K562 (cell line): ENCODE measurements around the gene CCDC97. TPM values are rescaled to one million over a fixed set of nuclear protein-coding genes. Genes with fewer than 3 reads are reported as not detected.

ENCODE experiments used
- ATAC-seq: fragments of 200-7000 bp; cut with Tn5 transposase; 3 replicates; pipeline ENCODE4 v1.9.1; 2020; ENCODE audit warnings: moderate library complexity
- BruUV-seq: library from RNA; stranded (reverse); fragments of 400-500 nt; replicated peaks from 2 replicates; lab custom pipeline; 2021; lab: Mats Ljungman, UMichigan
- CTCF ChIA-PET: fragments of 300-600 bp; formaldehyde crosslinking; extraction: SDS; loops from one replicate; lab custom pipeline; 2021; ENCODE audit warnings: low intra/inter-chr PET ratio; lab: Yijun Ruan, JAX
- POLR2A ChIA-PET: fragments of 300-600, 350-650 bp; sonication (Branson Sonifier 250); formaldehyde crosslinking; extraction: SDS; loops from one replicate; lab custom pipeline; 2021; ENCODE audit warnings: antibody characterized with exemption, inconsistent platforms; lab: Yijun Ruan, JAX
- DNase-seq, 4 experiments: peaks; one replicate each; pipeline versions ENCODE4 v3.0.0 to v3.0.0-alpha.2; 2011 to 2018; ENCODE audit warnings: low spot score in 3 of 4, mixed read lengths in 3 of 4; ENCODE audit errors: extremely low read depth in 1 of 4
- FAIRE-seq: peaks from 2 replicates; lab custom pipeline; 2011; peaks lifted over from hg19 to GRCh38; lab: Jason Lieb, UNC
- H2AFZ ChIP-seq: 2 replicates; pipeline ENCODE4 v1.6.0; 2011; ENCODE audit warnings: low read depth, low read length, control low read depth, inconsistent platforms
- H3K27ac ChIP-seq: fragments of 200-600 bp; 3 replicates; pipeline ENCODE4 v1.8.0; 2011; ENCODE audit warnings: low read depth, mild to moderate bottlenecking, control low read depth, inconsistent platforms, low read length, moderate library complexity, mixed read lengths; ENCODE audit errors: extremely low read depth
- H3K27me3 ChIP-seq, 2 experiments: fragments of 300-600 bp in 1 of 2; 2 replicates in 1 of 2; 3 replicates in 1 of 2; pipeline versions ENCODE4 v1.6.0 to v1.8.0; 2011; ENCODE audit warnings: inconsistent platforms in 2 of 2, low read length in 2 of 2, mild to moderate bottlenecking in 1 of 2, mixed read lengths in 1 of 2, moderate library complexity in 1 of 2; ENCODE audit not compliant: control insufficient read depth in 2 of 2, insufficient read depth in 2 of 2
- H3K36me3 ChIP-seq: fragments of 300-600 bp; 3 replicates; pipeline ENCODE4 v1.8.0; 2011; ENCODE audit warnings: mild to moderate bottlenecking, low read length, inconsistent platforms; ENCODE audit not compliant: control insufficient read depth, insufficient read depth
- H3K4me1 ChIP-seq, 2 experiments: fragments of 200-600 bp in 1 of 2; replicated peaks in 1 of 2; 2 replicates in 1 of 2; 3 replicates in 1 of 2; pipeline versions ENCODE4 v1.5.1 to v1.8.0; 2011; ENCODE audit warnings: inconsistent platforms in 2 of 2, low read length in 2 of 2, mild to moderate bottlenecking in 1 of 2, mixed read lengths in 1 of 2, moderate library complexity in 1 of 2; ENCODE audit not compliant: control insufficient read depth in 2 of 2, insufficient read depth in 2 of 2
- H3K4me2 ChIP-seq: 2 replicates; pipeline ENCODE4 v1.6.1; 2011; ENCODE audit warnings: low read length, control low read depth, inconsistent platforms, mixed read lengths; ENCODE audit not compliant: insufficient read depth
- H3K4me3 ChIP-seq: fragments of 200-600 bp; sonication (generic), shearing (Covaris generic); 2 replicates; pipeline ENCODE4 v1.5.1; 2016; ENCODE audit warnings: control low read depth, inconsistent platforms
- H3K79me2 ChIP-seq: fragments of 200-600 bp; 3 replicates; pipeline ENCODE4 v1.8.0; 2011; ENCODE audit warnings: low read length, inconsistent platforms; ENCODE audit not compliant: control insufficient read depth, insufficient read depth
- H3K9ac ChIP-seq, 2 experiments: 2 replicates each; pipeline versions ENCODE4 v1.6.0 to v1.6.1; 2011; ENCODE audit warnings: low read depth in 2 of 2, low read length in 2 of 2, control low read depth in 1 of 2, inconsistent platforms in 1 of 2, mild to moderate bottlenecking in 1 of 2, mixed read lengths in 1 of 2; ENCODE audit not compliant: insufficient read depth in 1 of 2
- H3K9me1 ChIP-seq: one replicate; pipeline ENCODE4 v1.6.0; 2011; ENCODE audit warnings: inconsistent platforms, mild to moderate bottlenecking, low read length, moderate library complexity; ENCODE audit not compliant: control insufficient read depth, insufficient read depth
- H3K9me3 ChIP-seq: replicated peaks from 2 replicates; pipeline ENCODE4 v1.5.1; 2011; ENCODE audit warnings: low read depth, low read length, inconsistent platforms; ENCODE audit not compliant: control insufficient read depth, insufficient read depth
- H4K20me1 ChIP-seq: replicated peaks from 2 replicates; pipeline ENCODE4 v1.6.1; 2011; ENCODE audit warnings: low read length, inconsistent platforms, mixed read lengths; ENCODE audit not compliant: control insufficient read depth, insufficient read depth
- BHLHE40 ChIP-seq: IDR thresholded peaks from 2 replicates; pipeline ENCODE4 v1.6.1; 2011; ENCODE audit warnings: low read length, improper control_type of control experiment
- GATA2 ChIP-seq: sonication (generic); formaldehyde crosslinking; IDR thresholded peaks from 2 replicates; pipeline ENCODE4 v1.4.0; 2020; ENCODE audit warnings: mild to moderate bottlenecking, missing genetic modification reagents
- HDAC8 ChIP-seq: fragments of 450-650 bp; IDR thresholded peaks from 2 replicates; pipeline ENCODE4 v1.6.1; 2016; ENCODE audit warnings: mild to moderate bottlenecking, missing genetic modification characterization, moderate library complexity, missing compliant biosample characterization
- KDM5B ChIP-seq: fragments of 200-600 bp; sonication (generic); IDR thresholded peaks from 2 replicates; pipeline ENCODE4 v1.6.1; 2012; ENCODE audit warnings: low read depth, mild to moderate bottlenecking, moderate library complexity, low read length, control low read depth, inconsistent platforms; ENCODE audit not compliant: insufficient replicate concordance
- PPARD ChIP-seq: fragments of 250-450 bp; sonication (Bioruptor Pico); IDR thresholded peaks from 2 replicates; pipeline ENCODE4 v1.8.0; 2022; ENCODE audit warnings: inconsistent platforms, mild to moderate bottlenecking, moderate library complexity
- TAF1 ChIP-seq: IDR thresholded peaks from 2 replicates; pipeline ENCODE4 v1.6.1; 2011; ENCODE audit warnings: mild to moderate bottlenecking, low read length, moderate library complexity; ENCODE audit not compliant: insufficient read depth, control insufficient read depth, severe bottlenecking; ENCODE audit errors: extremely low read depth
- TAF9B ChIP-seq: fragments of 450-650 bp; IDR thresholded peaks from 2 replicates; pipeline ENCODE4 v1.6.1; 2018; ENCODE audit warnings: mild to moderate bottlenecking; ENCODE audit not compliant: partially characterized antibody
- ZNF146 ChIP-seq: IDR thresholded peaks from one replicate; pipeline ENCODE4 v1.6.1; 2018; ENCODE audit warnings: missing compliant biosample characterization; ENCODE audit not compliant: unreplicated experiment
- ZNF184 ChIP-seq: sonication (generic); formaldehyde crosslinking; IDR thresholded peaks from 2 replicates; pipeline ENCODE4 v1.5.0; 2020; ENCODE audit warnings: missing genetic modification reagents
- WGBS: fragments of 100-300 bp; shearing (Covaris generic); methylation state at CpG from one replicate; pipeline ENCODE4 v1.1.6; 2016; ENCODE audit warnings: low coverage, mixed read lengths; ENCODE audit not compliant: insufficient coverage; ENCODE audit errors: missing lambda C conversion rate; 5-methylcytosine and 5-hydroxymethylcytosine counted together
- in situ Hi-C: fragments of 300-500 bp; cut with MboI; formaldehyde crosslinking; loops from 4 replicates; pipeline ENCODE4 v1.15.0; 2018; ENCODE audit warnings: inconsistent platforms, mixed read lengths
- intact Hi-C: fragments of 100-400 bp; cut with micrococcal nuclease; formaldehyde crosslinking; loops from 2 replicates; pipeline ENCODE4 v1.14.2; 2022
- polyA plus RNA-seq, 8 experiments: library from polyadenylated mRNA; depleted of rRNA in 4 of 8; stranded (reverse) in 5 of 8; unstranded in 3 of 8; fragments of >200 nt; fragmentation: Nextera tagmentation in 2 of 8; fragmentation: Illumina TruSeq in 1 of 8; extraction: Ambion mirVana in 2 of 8; extraction: Trizol in 1 of 8; gene quantifications; 2 replicates each; pipeline versions ENCODE4 v1.2.1 to v1.2.3, GENCODE V29; 2011 to 2014; ENCODE audit warnings: inconsistent platforms in 1 of 8, missing spikeins in 1 of 8
- total RNA-seq, 7 experiments: library from RNA; depleted of rRNA in 6 of 7; stranded (reverse); fragments of >200 nt in 6 of 7; fragmentation: Illumina TruSeq in 2 of 7; extraction: Trizol in 2 of 7; gene quantifications; 2 replicates each; pipeline versions ENCODE4 v1.2.1 to v1.2.3, GENCODE V29; 2011 to 2021; ENCODE audit warnings: low replicate concordance in 1 of 7
- TF ChIP-seq, protein P1 (sequence below): fragments of 250-450 bp; sonication (Bioruptor Pico); IDR thresholded peaks from 2 replicates; pipeline ENCODE4 v1.4.0; 2020
- TF ChIP-seq, protein P2 (sequence below): fragments of 250-450 bp; sonication (Bioruptor Pico); IDR thresholded peaks from 2 replicates; pipeline ENCODE4 v1.6.1; 2021; ENCODE audit warnings: mild to moderate bottlenecking
- TF ChIP-seq, protein P3 (sequence below), 3 experiments: fragments of 200-800 bp in 1 of 3; fragments of 250-450 bp in 1 of 3; fragments of 450-650 bp in 1 of 3; sonication (Bioruptor Pico) in 1 of 3; sonication (Bioruptor generic) in 1 of 3; formaldehyde crosslinking in 1 of 3; IDR thresholded peaks; 2 replicates each; pipeline versions ENCODE4 v1.6.1 to v1.8.0; 2016 to 2022; ENCODE audit warnings: mild to moderate bottlenecking in 2 of 3, missing genetic modification characterization in 2 of 3, missing compliant biosample characterization in 1 of 3, moderate library complexity in 1 of 3

CCDC97 gene
- total and polyA plus RNA-seq, 9 of the 15 experiments (the other 6 are each of a cell fraction or from before 2014, with no cell fraction given), result 0.60 to 16.5 (median 7.0) TPM

DNA sequence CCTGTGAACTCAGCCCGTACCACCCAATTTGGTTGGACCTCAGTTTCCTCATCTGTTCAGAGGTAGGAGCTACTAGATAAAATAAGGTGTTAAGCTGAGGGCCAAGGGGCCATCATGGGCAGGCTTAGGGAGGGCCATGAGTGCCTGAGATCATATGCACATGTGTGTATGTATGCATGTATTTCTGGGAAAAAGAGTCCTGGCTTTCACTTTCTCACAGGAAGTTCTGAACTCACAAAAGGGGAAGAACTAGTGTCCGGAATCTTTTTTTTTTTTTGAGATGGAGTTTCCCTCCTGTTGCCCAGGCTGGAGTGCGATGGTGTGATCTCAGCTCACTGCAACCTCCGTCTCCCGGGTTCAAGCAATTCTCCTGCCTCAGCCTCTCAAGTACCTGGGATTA, 24.8 kb downstream of the CCDC97 start:
- no peaks in the 10 kb centered on the region; the same call in 1 of the 3 replicates for H3K79me2 ChIP-seq
- no peaks in the 10 kb centered on the region for H3K27me3 ChIP-seq
- H3K36me3 ChIP-seq, result peaks cover 86% of the 10 kb centered on the region
- no peak overlapping the region for H2AFZ ChIP-seq
- H3K4me2 ChIP-seq, result no peak overlapping the region
- POLR2A ChIA-PET, result interaction anchor here (0.6 to 2.6 kb wide), 4 partner anchors 10 to 1060 kb away, joined by 3 to 9 read pairs (median 4); no protein-coding TSS in a partner anchor
- no peaks in the 10 kb centered on the region for H3K9me1 ChIP-seq
- no peaks in the 10 kb centered on the region for H3K9me3 ChIP-seq
- no peak for ATAC-seq
- no peak for DNase-seq
- no peaks in the 10 kb centered on the region; the same call in 1 of the 2 replicates for H4K20me1 ChIP-seq
- CTCF ChIA-PET, result no interaction called here
- H3K27ac ChIP-seq, result no peak overlapping the region
- no TSS peak for BruUV-seq
- no peak for FAIRE-seq
- H3K9ac ChIP-seq, result no peak overlapping the region
- in situ Hi-C loops, result no loop called here
- intact Hi-C loops, result no loop called here
- no peak overlapping the region for H3K4me3 ChIP-seq
- 100% methylated on average over 4 of the region's 5 CpGs for WGBS
- peaks cover 0 to 13% of the 10 kb centered on the region in 2 experiments; a peak in 2 of 5 replicates for H3K4me1 ChIP-seq
- TF ChIP-seq PPARD (CRISPR knock-in tag), result no peak
- no peak for TF ChIP-seq HDAC8 (tag)
- TF ChIP-seq, protein P1, sequence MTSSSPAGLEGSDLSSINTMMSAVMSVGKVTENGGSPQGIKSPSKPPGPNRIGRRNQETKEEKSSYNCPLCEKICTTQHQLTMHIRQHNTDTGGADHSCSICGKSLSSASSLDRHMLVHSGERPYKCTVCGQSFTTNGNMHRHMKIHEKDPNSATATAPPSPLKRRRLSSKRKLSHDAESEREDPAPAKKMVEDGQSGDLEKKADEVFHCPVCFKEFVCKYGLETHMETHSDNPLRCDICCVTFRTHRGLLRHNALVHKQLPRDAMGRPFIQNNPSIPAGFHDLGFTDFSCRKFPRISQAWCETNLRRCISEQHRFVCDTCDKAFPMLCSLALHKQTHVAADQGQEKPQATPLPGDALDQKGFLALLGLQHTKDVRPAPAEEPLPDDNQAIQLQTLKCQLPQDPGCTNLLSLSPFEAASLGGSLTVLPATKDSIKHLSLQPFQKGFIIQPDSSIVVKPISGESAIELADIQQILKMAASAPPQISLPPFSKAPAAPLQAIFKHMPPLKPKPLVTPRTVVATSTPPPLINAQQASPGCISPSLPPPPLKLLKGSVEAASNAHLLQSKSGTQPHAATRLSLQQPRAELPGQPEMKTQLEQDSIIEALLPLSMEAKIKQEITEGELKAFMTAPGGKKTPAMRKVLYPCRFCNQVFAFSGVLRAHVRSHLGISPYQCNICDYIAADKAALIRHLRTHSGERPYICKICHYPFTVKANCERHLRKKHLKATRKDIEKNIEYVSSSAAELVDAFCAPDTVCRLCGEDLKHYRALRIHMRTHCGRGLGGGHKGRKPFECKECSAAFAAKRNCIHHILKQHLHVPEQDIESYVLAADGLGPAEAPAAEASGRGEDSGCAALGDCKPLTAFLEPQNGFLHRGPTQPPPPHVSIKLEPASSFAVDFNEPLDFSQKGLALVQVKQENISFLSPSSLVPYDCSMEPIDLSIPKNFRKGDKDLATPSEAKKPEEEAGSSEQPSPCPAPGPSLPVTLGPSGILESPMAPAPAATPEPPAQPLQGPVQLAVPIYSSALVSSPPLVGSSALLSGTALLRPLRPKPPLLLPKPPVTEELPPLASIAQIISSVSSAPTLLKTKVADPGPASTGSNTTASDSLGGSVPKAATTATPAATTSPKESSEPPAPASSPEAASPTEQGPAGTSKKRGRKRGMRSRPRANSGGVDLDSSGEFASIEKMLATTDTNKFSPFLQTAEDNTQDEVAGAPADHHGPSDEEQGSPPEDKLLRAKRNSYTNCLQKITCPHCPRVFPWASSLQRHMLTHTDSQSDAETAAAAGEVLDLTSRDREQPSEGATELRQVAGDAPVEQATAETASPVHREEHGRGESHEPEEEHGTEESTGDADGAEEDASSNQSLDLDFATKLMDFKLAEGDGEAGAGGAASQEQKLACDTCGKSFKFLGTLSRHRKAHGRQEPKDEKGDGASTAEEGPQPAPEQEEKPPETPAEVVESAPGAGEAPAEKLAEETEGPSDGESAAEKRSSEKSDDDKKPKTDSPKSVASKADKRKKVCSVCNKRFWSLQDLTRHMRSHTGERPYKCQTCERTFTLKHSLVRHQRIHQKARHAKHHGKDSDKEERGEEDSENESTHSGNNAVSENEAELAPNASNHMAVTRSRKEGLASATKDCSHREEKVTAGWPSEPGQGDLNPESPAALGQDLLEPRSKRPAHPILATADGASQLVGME (CRISPR knock-in tag), result no peak
- TF ChIP-seq, protein P2, sequence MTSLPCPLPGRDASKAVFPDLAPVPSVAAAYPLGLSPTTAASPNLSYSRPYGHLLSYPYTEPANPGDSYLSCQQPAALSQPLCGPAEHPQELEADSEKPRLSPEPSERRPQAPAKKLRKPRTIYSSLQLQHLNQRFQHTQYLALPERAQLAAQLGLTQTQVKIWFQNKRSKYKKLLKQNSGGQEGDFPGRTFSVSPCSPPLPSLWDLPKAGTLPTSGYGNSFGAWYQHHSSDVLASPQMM (CRISPR knock-in tag), result no peak
- no peak for TF ChIP-seq ZNF184 (CRISPR knock-in tag)
- TF ChIP-seq GATA2, result no peak
- no peak for TF ChIP-seq BHLHE40
- TF ChIP-seq, protein P3, sequence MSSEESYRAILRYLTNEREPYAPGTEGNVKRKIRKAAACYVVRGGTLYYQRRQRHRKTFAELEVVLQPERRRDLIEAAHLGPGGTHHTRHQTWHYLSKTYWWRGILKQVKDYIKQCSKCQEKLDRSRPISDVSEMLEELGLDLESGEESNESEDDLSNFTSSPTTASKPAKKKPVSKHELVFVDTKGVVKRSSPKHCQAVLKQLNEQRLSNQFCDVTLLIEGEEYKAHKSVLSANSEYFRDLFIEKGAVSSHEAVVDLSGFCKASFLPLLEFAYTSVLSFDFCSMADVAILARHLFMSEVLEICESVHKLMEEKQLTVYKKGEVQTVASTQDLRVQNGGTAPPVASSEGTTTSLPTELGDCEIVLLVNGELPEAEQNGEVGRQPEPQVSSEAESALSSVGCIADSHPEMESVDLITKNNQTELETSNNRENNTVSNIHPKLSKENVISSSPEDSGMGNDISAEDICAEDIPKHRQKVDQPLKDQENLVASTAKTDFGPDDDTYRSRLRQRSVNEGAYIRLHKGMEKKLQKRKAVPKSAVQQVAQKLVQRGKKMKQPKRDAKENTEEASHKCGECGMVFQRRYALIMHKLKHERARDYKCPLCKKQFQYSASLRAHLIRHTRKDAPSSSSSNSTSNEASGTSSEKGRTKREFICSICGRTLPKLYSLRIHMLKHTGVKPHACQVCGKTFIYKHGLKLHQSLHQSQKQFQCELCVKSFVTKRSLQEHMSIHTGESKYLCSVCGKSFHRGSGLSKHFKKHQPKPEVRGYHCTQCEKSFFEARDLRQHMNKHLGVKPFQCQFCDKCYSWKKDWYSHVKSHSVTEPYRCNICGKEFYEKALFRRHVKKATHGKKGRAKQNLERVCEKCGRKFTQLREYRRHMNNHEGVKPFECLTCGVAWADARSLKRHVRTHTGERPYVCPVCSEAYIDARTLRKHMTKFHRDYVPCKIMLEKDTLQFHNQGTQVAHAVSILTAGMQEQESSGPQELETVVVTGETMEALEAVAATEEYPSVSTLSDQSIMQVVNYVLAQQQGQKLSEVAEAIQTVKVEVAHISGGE (CRISPR knock-in tag; IDR thresholded peaks at IDR 0.05), result no peak
- no peak for TF ChIP-seq ZNF146 (CRISPR knock-in tag)
- no peak for TF ChIP-seq KDM5B
- no peak for TF ChIP-seq TAF9B
- no peak for TF ChIP-seq TAF1
